Measurements from ENCODE around the gene NTNG1. TPM values are rescaled to one million over a fixed set of nuclear protein-coding genes. Genes with fewer than 3 reads are reported as not detected.

NTNG1 gene
- total RNA-seq, 1 donor from 2014 or later = 8.1 TPM

GRCh38 chr1:107407011-107407410, 266.2 kb downstream of the NTNG1 start:
- no peak for TF ChIP-seq EZH2 (IDR thresholded peaks at IDR 0.05; ENCODE audit: insufficient read depth, low read length)
- TF ChIP-seq, protein P1, sequence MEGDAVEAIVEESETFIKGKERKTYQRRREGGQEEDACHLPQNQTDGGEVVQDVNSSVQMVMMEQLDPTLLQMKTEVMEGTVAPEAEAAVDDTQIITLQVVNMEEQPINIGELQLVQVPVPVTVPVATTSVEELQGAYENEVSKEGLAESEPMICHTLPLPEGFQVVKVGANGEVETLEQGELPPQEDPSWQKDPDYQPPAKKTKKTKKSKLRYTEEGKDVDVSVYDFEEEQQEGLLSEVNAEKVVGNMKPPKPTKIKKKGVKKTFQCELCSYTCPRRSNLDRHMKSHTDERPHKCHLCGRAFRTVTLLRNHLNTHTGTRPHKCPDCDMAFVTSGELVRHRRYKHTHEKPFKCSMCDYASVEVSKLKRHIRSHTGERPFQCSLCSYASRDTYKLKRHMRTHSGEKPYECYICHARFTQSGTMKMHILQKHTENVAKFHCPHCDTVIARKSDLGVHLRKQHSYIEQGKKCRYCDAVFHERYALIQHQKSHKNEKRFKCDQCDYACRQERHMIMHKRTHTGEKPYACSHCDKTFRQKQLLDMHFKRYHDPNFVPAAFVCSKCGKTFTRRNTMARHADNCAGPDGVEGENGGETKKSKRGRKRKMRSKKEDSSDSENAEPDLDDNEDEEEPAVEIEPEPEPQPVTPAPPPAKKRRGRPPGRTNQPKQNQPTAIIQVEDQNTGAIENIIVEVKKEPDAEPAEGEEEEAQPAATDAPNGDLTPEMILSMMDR (IDR thresholded peaks at IDR 0.05; ENCODE audit: insufficient read depth, low read depth, low read length) = no peak
- FAIRE-seq (no peak), DNase-seq (ENCODE audit: low read depth) (no peak)
- Histone ChIP-seq H3K4me2 (ENCODE audit: low read length) (no peak overlapping the region), H3K79me2 (ENCODE audit: insufficient read depth, low read length) (no peaks in the 10 kb centered on the region), H3K27ac (ENCODE audit: low read depth, low read length) (no peak overlapping the region), H2AFZ (ENCODE audit: low read depth, low read length) (no peak overlapping the region), H3K36me3 (ENCODE audit: insufficient read depth, low read length) (no peaks in the 10 kb centered on the region), H3K9ac (ENCODE audit: low read length) (no peak overlapping the region), H3K4me3 (ENCODE audit: insufficient read depth, low read depth, low read length) (no peak overlapping the region), H4K20me1 (ENCODE audit: insufficient read depth, low read length) (no peaks in the 10 kb centered on the region), H3K4me1 (ENCODE audit: insufficient read depth, low read length) (peaks cover 5% of the 10 kb centered on the region), H3K9me3 (ENCODE audit: insufficient read depth, low read depth, low read length) (no peaks in the 10 kb centered on the region), H3K27me3 (ENCODE audit: insufficient read depth, low read length) (no peaks in the 10 kb centered on the region)
- peaks cover 12% of the 10 kb centered on the region for H3K4me1 Mint-ChIP-seq (ENCODE audit: low read depth, unreplicated experiment)
- no peak overlapping the region for H3K4me3 Mint-ChIP-seq (ENCODE audit: unreplicated experiment)
- no peaks in the 10 kb centered on the region for H3K9me3 Mint-ChIP-seq (ENCODE audit: unreplicated experiment)
- no peak overlapping the region for H3K27ac Mint-ChIP-seq (ENCODE audit: unreplicated experiment)
- H3K27me3 Mint-ChIP-seq (ENCODE audit: low read depth, unreplicated experiment) = no peaks in the 10 kb centered on the region
- H3K36me3 Mint-ChIP-seq (ENCODE audit: low read depth, unreplicated experiment) = no peaks in the 10 kb centered on the region

DNA sequence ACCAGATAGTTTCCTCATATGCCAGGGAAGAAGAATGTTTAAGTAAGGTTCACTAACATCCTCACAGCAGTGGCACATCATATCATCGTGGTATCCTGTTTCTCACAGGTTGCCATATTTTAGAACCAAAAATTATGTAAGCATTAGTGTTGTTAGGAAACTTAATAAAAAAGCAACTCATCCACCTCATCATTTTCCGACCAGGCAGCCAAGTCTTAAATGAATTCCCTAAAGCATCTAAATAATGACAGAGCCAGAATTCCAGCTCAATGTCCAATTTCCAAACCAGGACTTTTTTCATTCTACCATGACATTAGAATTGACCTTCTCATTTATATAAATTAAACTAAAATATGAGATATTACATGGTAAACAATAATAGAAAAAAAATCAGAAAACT, 272.7 kb downstream of the NTNG1 start:
- no peaks in the 10 kb centered on the region for H3K4me1 ChIP-seq (ENCODE audit: insufficient read depth, low read length)
- H3K27me3 Mint-ChIP-seq (ENCODE audit: low read depth, unreplicated experiment) = no peaks in the 10 kb centered on the region
- no peak for FAIRE-seq
- TF ChIP-seq EZH2 (IDR thresholded peaks at IDR 0.05; ENCODE audit: insufficient read depth, low read length) = no peak
- TF ChIP-seq, protein P1 (IDR thresholded peaks at IDR 0.05; ENCODE audit: insufficient read depth, low read depth, low read length) = no peak
- no peaks in the 10 kb centered on the region for H3K36me3 Mint-ChIP-seq (ENCODE audit: low read depth, unreplicated experiment)
- H3K27ac ChIP-seq (ENCODE audit: low read depth, low read length) = no peak overlapping the region
- H3K9ac ChIP-seq (ENCODE audit: low read length) = no peak overlapping the region
- no peak overlapping the region for H3K4me3 ChIP-seq (ENCODE audit: insufficient read depth, low read depth, low read length)
- no peak overlapping the region for H3K4me3 Mint-ChIP-seq (ENCODE audit: unreplicated experiment)
- no peaks in the 10 kb centered on the region for H3K9me3 Mint-ChIP-seq (ENCODE audit: unreplicated experiment)
- H3K27ac Mint-ChIP-seq (ENCODE audit: unreplicated experiment) = no peak overlapping the region
- no peak overlapping the region for H3K4me2 ChIP-seq (ENCODE audit: low read length)
- no peaks in the 10 kb centered on the region for H3K4me1 Mint-ChIP-seq (ENCODE audit: low read depth, unreplicated experiment)
- no peaks in the 10 kb centered on the region for H3K36me3 ChIP-seq (ENCODE audit: insufficient read depth, low read length)
- H3K79me2 ChIP-seq (ENCODE audit: insufficient read depth, low read length) = no peaks in the 10 kb centered on the region
- H3K9me3 ChIP-seq (ENCODE audit: insufficient read depth, low read depth, low read length) = no peaks in the 10 kb centered on the region
- DNase-seq (ENCODE audit: low read depth) = no peak
- no peak overlapping the region for H2AFZ ChIP-seq (ENCODE audit: low read depth, low read length)
- no peaks in the 10 kb centered on the region for H4K20me1 ChIP-seq (ENCODE audit: insufficient read depth, low read length)
- no peaks in the 10 kb centered on the region for H3K27me3 ChIP-seq (ENCODE audit: insufficient read depth, low read length)

DNA sequence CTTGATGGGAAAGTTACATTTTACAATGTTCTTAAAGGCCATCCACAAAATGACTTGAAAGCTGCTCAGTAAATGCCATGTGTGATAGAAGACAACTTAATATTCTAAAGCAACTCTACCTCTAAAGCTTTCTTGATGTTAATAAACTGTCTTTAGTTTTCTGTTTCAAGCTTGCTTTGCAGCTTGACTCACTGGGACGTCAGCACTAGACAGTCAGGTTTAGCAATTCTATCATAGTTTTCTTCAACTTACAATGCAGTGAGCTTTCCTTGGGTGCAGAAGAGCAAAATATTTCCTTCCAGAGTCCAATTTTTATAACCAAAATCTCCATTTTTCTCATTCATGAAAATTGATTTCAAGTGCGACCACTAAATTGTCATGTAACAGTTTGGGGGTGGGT, 273.1 kb downstream of the NTNG1 start:
- no peaks in the 10 kb centered on the region for H3K27me3 ChIP-seq (ENCODE audit: insufficient read depth, low read length)
- FAIRE-seq (peak; percentile 20), DNase-seq (ENCODE audit: low read depth) (no peak)
- Mint-ChIP-seq H3K27me3 (ENCODE audit: low read depth, unreplicated experiment) (no peaks in the 10 kb centered on the region), H3K36me3 (ENCODE audit: low read depth, unreplicated experiment) (no peaks in the 10 kb centered on the region), H3K4me3 (ENCODE audit: unreplicated experiment) (no peak overlapping the region), H3K4me1 (ENCODE audit: low read depth, unreplicated experiment) (no peaks in the 10 kb centered on the region), H3K9me3 (ENCODE audit: unreplicated experiment) (no peaks in the 10 kb centered on the region), H3K27ac (ENCODE audit: unreplicated experiment) (no peak overlapping the region)
- H3K79me2 ChIP-seq (ENCODE audit: insufficient read depth, low read length) = no peaks in the 10 kb centered on the region
- no peak for TF ChIP-seq EZH2 (IDR thresholded peaks at IDR 0.05; ENCODE audit: insufficient read depth, low read length)
- TF ChIP-seq, protein P1 (IDR thresholded peaks at IDR 0.05; ENCODE audit: insufficient read depth, low read depth, low read length) = no peak
- no peaks in the 10 kb centered on the region for H3K4me1 ChIP-seq (ENCODE audit: insufficient read depth, low read length)
- H2AFZ ChIP-seq (ENCODE audit: low read depth, low read length) = no peak overlapping the region
- H3K4me3 ChIP-seq (ENCODE audit: insufficient read depth, low read depth, low read length) = no peak overlapping the region
- no peak overlapping the region for H3K27ac ChIP-seq (ENCODE audit: low read depth, low read length)
- no peaks in the 10 kb centered on the region for H4K20me1 ChIP-seq (ENCODE audit: insufficient read depth, low read length)
- H3K4me2 ChIP-seq (ENCODE audit: low read length) = no peak overlapping the region
- no peaks in the 10 kb centered on the region for H3K9me3 ChIP-seq (ENCODE audit: insufficient read depth, low read depth, low read length)
- no peaks in the 10 kb centered on the region for H3K36me3 ChIP-seq (ENCODE audit: insufficient read depth, low read length)
- H3K9ac ChIP-seq (ENCODE audit: low read length) = no peak overlapping the region
